ENCODE results near the gene C6orf132. TPM values are rescaled to one million over a fixed set of nuclear protein-coding genes. Genes with fewer than 3 reads are reported as not detected.

C6orf132 gene
- total and polyA plus RNA-seq, 9 of the 15 experiments (the other 6 are each of a cell fraction or from before 2014, with no cell fraction given), result 0.06 to 0.35 (median 0.14) TPM

- ATAC-seq (no peak), DNase-seq (ENCODE audit: extremely low read depth in 1 of 4, low spot score in 3 of 4) (no peak), FAIRE-seq (no peak)
- H3K9me1 ChIP-seq (ENCODE audit: control insufficient read depth, insufficient read depth, low read length), result no peaks in the 10 kb centered on the region
- H3K4me1 ChIP-seq (replicated peaks in 1 of 2; ENCODE audit: control insufficient read depth in 2 of 2, insufficient read depth in 2 of 2, low read length in 2 of 2), result peaks cover 0 to 7% of the 10 kb centered on the region in 2 experiments; a peak in 3 of 5 replicates
- no peak overlapping the region for H2AFZ ChIP-seq (ENCODE audit: low read depth, low read length)
- CTCF ChIA-PET (ENCODE audit: low intra/inter-chr PET ratio), result no interaction called here
- no peak overlapping the region for H3K4me2 ChIP-seq (ENCODE audit: insufficient read depth, low read length)
- no peak overlapping the region for H3K27ac ChIP-seq (ENCODE audit: extremely low read depth, low read depth, low read length)
- no peaks in the 10 kb centered on the region for H4K20me1 ChIP-seq (replicated peaks; ENCODE audit: control insufficient read depth, insufficient read depth, low read length)
- 13% methylated on average over 2 of the region's 2 CpGs for WGBS (ENCODE audit: insufficient coverage, low coverage, missing lambda C conversion rate)
- no TSS peak for BruUV-seq (replicated peaks)
- no peaks in the 10 kb centered on the region; the same call in 2 of the 3 replicates for H3K36me3 ChIP-seq (ENCODE audit: control insufficient read depth, insufficient read depth, low read length)
- no peak overlapping the region for H3K4me3 ChIP-seq
- POLR2A ChIA-PET, result interaction anchor here (1.0 to 1.1 kb wide), 2 partner anchors 9 to 368 kb away, joined by 3 to 4 read pairs; no protein-coding TSS in a partner anchor
- TF ChIP-seq BRF1 (IDR thresholded peaks at IDR 0.05; ENCODE audit: borderline replicate concordance, extremely low read depth, insufficient read length), result no peak
- no peak for TF ChIP-seq ZNF324 (CRISPR knock-in tag; IDR thresholded peaks at IDR 0.05)
- TF ChIP-seq MAX (CRISPR knock-in tag; IDR thresholded peaks at IDR 0.05), result no peak
- TF ChIP-seq RBM39 (optimal IDR thresholded peaks at IDR 0.05; ENCODE audit: low read depth, low read length), result no peak
- TF ChIP-seq FOXP1 (CRISPR knock-in tag; IDR thresholded peaks at IDR 0.05), result no peak
- TF ChIP-seq ZNF584 (CRISPR knock-in tag; IDR thresholded peaks at IDR 0.05; ENCODE audit: low read depth), result no peak
- no peak for TF ChIP-seq ZNF143 (CRISPR knock-in tag; IDR thresholded peaks at IDR 0.05)
- intact Hi-C loops (cut with micrococcal nuclease) (no loop called here), in situ Hi-C loops (cut with MboI) (no loop called here)
- H3K79me2 ChIP-seq (ENCODE audit: control insufficient read depth, insufficient read depth, low read length), result no peaks in the 10 kb centered on the region
- peaks cover 7 to 47% of the 10 kb centered on the region in 2 experiments; a peak in 3 of 5 replicates for H3K27me3 ChIP-seq (ENCODE audit: control insufficient read depth in 2 of 2, insufficient read depth in 2 of 2, low read length in 2 of 2)
- H3K9ac ChIP-seq (ENCODE audit: insufficient read depth in 1 of 2, low read depth in 2 of 2, low read length in 2 of 2), result peak overlapping the region in 1 of 2 experiments; percentile 11; a peak in 1 of 4 replicates
- no peaks in the 10 kb centered on the region for H3K9me3 ChIP-seq (replicated peaks; ENCODE audit: control insufficient read depth, insufficient read depth, low read depth, low read length)
Observed at GRCh38 chr6:42158631-42159030, 16.2 kb upstream of the C6orf132 start.

Data from K562 (cell line).